ENCODE data around the gene PSEN1.
"Not testable (repeated sequence)": the region's sequence is repeated elsewhere in the genome, so short reads cannot be mapped to it uniquely, and the experiment has no call there.

PSEN1 gene

DNA sequence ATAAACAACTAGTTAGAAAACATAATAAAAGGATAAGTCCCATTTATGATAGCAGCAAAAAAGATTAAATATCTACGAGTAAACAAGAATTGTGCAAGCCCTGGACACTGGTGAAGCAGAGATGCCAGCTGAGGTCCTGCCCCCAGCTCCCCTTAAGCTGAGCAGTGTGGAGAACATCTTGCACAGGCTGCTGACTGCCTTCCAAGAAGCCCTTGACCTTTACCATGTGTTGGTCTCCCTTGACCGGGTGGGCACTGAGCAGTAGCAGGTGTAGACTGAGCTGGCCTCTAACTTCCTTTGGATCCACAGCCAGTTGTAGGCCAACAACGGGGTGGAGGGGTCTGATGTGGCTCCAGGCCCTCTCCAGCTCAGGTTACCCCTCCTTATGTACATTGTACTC is 53.3 kb downstream of the PSEN1 start:
- Histone ChIP-seq H3K79me2 (ENCODE audit: insufficient read depth, low read depth) (no peaks in the 10 kb centered on the region), H3K27me3 (ENCODE audit: insufficient read depth, low read depth) (no peaks in the 10 kb centered on the region), H3K4me1 (ENCODE audit: low read depth, poor library complexity, severe bottlenecking) (no peaks in the 10 kb centered on the region), H3K27ac (no peak overlapping the region), H3K4me3 (IDR thresholded peaks at IDR 0.05; ENCODE audit: insufficient read depth, low read depth, low read length) (no peak overlapping the region), H3K36me3 (ENCODE audit: insufficient read depth) (no peaks in the 10 kb centered on the region), H4K20me1 (ENCODE audit: insufficient read depth) (no peaks in the 10 kb centered on the region), H2AFZ (ENCODE audit: low read depth) (no peak overlapping the region), H3K4me2 (no peak overlapping the region), H3K9ac (no peak overlapping the region)
- TF ChIP-seq CTCF (conservative IDR thresholded peaks at IDR 0.05; ENCODE audit: low read depth, low read length), result no peak

DNA sequence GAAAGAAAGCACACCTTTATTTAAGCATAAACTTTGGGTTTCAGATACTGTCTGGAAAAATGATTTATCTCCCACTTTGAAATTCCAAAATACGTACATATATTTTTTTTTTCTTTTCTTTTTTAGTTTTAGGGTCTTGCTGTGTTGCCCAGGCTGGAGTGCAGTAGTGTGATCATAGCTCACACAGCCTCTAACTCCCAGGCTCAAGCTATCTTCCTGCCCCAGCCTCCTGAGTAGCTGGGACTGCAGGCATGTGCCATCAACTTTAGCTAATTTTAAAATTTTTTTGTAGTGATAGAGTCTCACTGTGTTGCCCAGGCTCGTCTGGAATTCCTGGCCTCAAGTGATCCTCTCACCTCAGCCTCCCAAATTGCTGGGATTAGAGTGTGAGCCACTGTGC is 55.1 kb downstream of the PSEN1 start:
- TF ChIP-seq CTCF (conservative IDR thresholded peaks at IDR 0.05; ENCODE audit: low read depth, low read length), result no peak
- Histone ChIP-seq H2AFZ (ENCODE audit: low read depth) (no peak overlapping the region), H3K79me2 (ENCODE audit: insufficient read depth, low read depth) (no peaks in the 10 kb centered on the region), H3K27ac (no peak overlapping the region), H3K4me1 (ENCODE audit: low read depth, poor library complexity, severe bottlenecking) (no peaks in the 10 kb centered on the region), H3K4me2 (no peak overlapping the region), H3K9ac (no peak overlapping the region), H3K36me3 (ENCODE audit: insufficient read depth) (no peaks in the 10 kb centered on the region), H4K20me1 (ENCODE audit: insufficient read depth) (no peaks in the 10 kb centered on the region), H3K4me3 (IDR thresholded peaks at IDR 0.05; ENCODE audit: insufficient read depth, low read depth, low read length) (no peak overlapping the region), H3K27me3 (ENCODE audit: insufficient read depth, low read depth) (no peaks in the 10 kb centered on the region)

DNA sequence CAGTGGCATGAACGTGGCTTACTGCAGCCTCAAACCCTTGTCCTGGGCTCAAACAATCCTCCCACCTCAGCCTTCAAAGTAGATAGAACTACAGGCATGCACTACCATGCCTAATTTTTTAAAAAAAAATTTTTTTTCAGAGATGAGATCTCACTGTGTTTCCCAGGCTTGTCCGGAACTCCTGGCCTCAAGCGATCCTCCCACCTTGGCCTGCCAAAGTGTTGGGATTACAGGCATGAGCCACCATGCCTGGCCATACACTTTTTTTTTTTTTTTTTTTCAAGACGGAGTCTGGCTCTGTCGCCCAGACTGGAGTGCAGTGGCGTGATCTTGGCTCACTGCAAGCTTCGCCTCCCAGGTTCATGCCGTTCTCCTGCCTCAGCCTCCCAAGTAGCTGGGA is 58.0 kb downstream of the PSEN1 start:
- not testable (repeated sequence) for H3K4me1 ChIP-seq (ENCODE audit: low read depth, poor library complexity, severe bottlenecking); H3K9ac ChIP-seq; H4K20me1 ChIP-seq (ENCODE audit: insufficient read depth); H3K4me3 ChIP-seq (IDR thresholded peaks at IDR 0.05; ENCODE audit: insufficient read depth, low read depth, low read length); H2AFZ ChIP-seq (ENCODE audit: low read depth); H3K79me2 ChIP-seq (ENCODE audit: insufficient read depth, low read depth); H3K4me2 ChIP-seq; H3K36me3 ChIP-seq (ENCODE audit: insufficient read depth); H3K27me3 ChIP-seq (ENCODE audit: insufficient read depth, low read depth); H3K27ac ChIP-seq

DNA sequence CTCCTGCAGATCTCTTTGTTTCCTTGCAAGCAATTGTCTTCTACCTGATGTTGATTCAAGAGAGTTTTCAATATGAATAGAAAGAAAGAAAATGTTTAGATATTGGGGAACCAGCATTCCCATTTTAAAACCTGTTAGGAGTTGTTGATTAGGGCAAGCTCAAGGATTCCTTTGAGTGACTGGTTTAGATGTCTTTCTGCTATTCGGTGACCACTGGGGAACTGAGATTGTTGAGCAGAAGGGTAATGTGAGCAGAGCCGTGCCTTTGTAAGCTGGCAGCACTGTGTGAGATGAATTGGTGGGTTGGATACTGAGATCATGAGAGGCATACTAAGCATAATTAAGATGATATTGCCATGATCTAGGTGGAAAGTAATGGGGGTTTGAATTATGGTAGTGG is 61.9 kb downstream of the PSEN1 start:
- H3K9ac ChIP-seq, result no peak overlapping the region
- H4K20me1 ChIP-seq (ENCODE audit: insufficient read depth), result no peaks in the 10 kb centered on the region
- no peak overlapping the region for H2AFZ ChIP-seq (ENCODE audit: low read depth)
- no peaks in the 10 kb centered on the region for H3K27me3 ChIP-seq (ENCODE audit: insufficient read depth, low read depth)
- no peak overlapping the region for H3K4me2 ChIP-seq
- no peak overlapping the region for H3K27ac ChIP-seq
- no peak overlapping the region for H3K4me3 ChIP-seq (IDR thresholded peaks at IDR 0.05; ENCODE audit: insufficient read depth, low read depth, low read length)
- H3K4me1 ChIP-seq (ENCODE audit: low read depth, poor library complexity, severe bottlenecking), result no peaks in the 10 kb centered on the region
- no peaks in the 10 kb centered on the region for H3K36me3 ChIP-seq (ENCODE audit: insufficient read depth)
- no peaks in the 10 kb centered on the region for H3K79me2 ChIP-seq (ENCODE audit: insufficient read depth, low read depth)
- no peak for TF ChIP-seq CTCF (conservative IDR thresholded peaks at IDR 0.05; ENCODE audit: low read depth, low read length)

- H3K4me1 ChIP-seq (ENCODE audit: low read depth, poor library complexity, severe bottlenecking), result no peaks in the 10 kb centered on the region
- no peaks in the 10 kb centered on the region for H3K79me2 ChIP-seq (ENCODE audit: insufficient read depth, low read depth)
- H3K27me3 ChIP-seq (ENCODE audit: insufficient read depth, low read depth), result no peaks in the 10 kb centered on the region
- H3K36me3 ChIP-seq (ENCODE audit: insufficient read depth), result no peaks in the 10 kb centered on the region
- H2AFZ ChIP-seq (ENCODE audit: low read depth), result no peak overlapping the region
- TF ChIP-seq CTCF (conservative IDR thresholded peaks at IDR 0.05; ENCODE audit: low read depth, low read length), result no peak
- no peaks in the 10 kb centered on the region for H4K20me1 ChIP-seq (ENCODE audit: insufficient read depth)
- no peak overlapping the region for H3K4me3 ChIP-seq (IDR thresholded peaks at IDR 0.05; ENCODE audit: insufficient read depth, low read depth, low read length)
- no peak overlapping the region for H3K9ac ChIP-seq
- no peak overlapping the region for H3K27ac ChIP-seq
- no peak overlapping the region for H3K4me2 ChIP-seq
Measured at GRCh38 chr14:73203527-73203926, 67.2 kb downstream of the PSEN1 start.
